Activated CD8-positive, alpha-beta memory T cell treated with anti-CD3 and anti-CD28 coated beads, Interleukin-2, amount 50 U/mL, for 24 hours (primary cell): ENCODE measurements around the gene THUMPD3.
A peak's percentile ranks its signal among the peaks of the same experiment; 100 is the strongest.

Experiments
- DNase-seq: peaks from one replicate; pipeline ENCODE4 v3.0.0-alpha.2; 2020; ENCODE audit errors: extremely low read depth

The THUMPD3 gene

GRCh38 chr3:9362731-9363530, at the start of gene THUMPD3:
TSS of gene THUMPD3 (plus strand) at chr3:9363054. CDS start at chr3:9365069, 2,015 bp downstream.
- peak; percentile 87 for DNase-seq

- no peak for DNase-seq
Observed at GRCh38 chr3:9314796-9315195, 48.1 kb upstream of the THUMPD3 start.

DNA sequence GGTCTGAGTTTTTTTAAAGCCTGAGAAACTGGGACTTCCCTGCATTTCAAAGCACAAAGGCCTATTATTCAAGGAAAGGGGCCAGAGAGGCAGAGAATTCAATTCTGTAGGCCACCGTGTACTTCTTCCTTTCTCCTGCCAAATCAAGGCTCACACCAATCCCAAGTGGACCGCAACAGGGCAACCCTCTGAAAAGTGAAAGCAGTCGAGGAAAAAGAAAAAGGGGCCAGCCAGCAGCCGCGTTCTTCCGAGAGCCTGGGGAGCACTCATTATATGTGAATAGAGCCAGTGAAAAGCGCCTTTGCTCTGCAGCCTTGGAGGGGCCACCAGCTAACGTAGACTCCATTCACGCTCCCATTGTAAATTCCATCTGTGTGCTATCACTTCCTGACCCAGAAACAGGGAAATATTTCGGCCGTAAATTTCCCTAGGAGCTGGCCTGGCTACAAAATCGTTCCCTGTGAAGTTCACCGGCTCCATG, 45.9 kb upstream of the THUMPD3 start:
- no peak for DNase-seq

- no peak for DNase-seq
Observed at GRCh38 chr3:9322780-9323179, 40.1 kb upstream of the THUMPD3 start.

DNA sequence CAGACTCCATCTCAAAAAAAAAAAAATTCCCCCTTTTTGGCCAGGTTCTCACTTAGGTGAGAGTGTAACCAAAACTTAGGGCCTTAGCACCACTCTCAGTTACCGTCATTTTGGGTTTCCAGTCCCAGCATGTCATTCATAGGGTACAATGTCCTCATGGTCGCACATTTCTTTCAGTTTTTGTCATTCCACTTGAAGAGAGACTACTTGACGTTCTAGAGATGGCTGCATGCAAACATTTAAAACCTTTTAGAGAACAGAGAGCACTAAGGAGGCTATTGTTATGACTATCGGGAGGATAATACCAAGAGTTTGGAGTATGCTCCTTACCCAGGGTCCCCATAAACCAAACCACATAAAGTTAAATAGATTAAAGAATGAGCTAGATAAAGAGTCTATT, 37.9 kb upstream of the THUMPD3 start:
- no peak for DNase-seq

GRCh38 chr3:9327578-9327977, 35.3 kb upstream of the THUMPD3 start:
- DNase-seq = no peak

DNA sequence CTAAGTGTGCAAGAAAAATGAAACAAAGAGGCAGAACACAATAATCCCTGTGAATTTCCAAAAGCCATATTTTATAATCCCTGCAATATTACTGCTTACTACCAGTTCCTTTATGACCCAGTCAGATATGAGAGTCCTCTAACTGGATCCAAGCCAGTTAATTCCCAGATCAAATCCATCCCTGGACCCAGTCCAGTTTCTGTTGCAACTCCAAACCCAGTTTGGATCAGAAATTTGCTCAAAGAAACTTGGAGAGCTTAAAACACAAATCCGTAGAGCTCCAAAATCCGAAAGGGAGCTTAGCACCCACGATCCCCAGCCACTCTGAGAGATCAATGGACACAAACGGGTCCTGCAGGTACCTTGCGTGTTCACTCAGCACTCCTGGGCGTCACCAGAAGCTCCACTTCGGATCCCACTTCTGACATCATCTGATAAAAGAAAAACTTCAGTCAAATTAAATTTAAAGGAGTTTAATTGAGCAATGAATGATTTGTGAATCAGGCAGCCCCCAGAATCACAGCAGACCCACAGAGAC, 32.6 kb upstream of the THUMPD3 start:
- no peak for DNase-seq

GRCh38 chr3:9331171-9331570, 31.7 kb upstream of the THUMPD3 start:
- DNase-seq = no peak

- no peak for DNase-seq
Observed at GRCh38 chr3:9332250-9333030, 30.4 kb upstream of the THUMPD3 start.

- DNase-seq = no peak
Observed at GRCh38 chr3:9339761-9340471, 22.9 kb upstream of the THUMPD3 start.

DNA sequence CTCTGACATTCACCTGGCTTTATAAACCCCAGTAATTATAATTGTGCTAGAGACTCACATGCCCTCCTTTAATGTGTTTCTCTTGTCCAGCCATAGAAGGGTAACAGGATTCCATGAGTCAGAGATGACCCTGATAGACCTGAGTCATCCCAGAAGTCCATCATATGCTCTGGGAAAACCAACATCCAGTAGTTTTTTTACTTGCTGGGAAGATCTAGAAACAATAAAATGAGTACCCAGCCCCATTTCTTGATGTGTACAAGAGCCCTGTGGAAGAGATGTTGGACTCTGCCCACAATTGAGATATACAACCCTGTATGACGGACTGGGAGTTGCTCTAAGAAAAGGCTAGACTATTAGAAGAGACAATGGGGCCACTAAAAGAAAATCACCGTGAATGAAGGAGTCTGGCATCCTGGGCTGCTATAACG, 22.4 kb upstream of the THUMPD3 start:
- DNase-seq = no peak

DNA sequence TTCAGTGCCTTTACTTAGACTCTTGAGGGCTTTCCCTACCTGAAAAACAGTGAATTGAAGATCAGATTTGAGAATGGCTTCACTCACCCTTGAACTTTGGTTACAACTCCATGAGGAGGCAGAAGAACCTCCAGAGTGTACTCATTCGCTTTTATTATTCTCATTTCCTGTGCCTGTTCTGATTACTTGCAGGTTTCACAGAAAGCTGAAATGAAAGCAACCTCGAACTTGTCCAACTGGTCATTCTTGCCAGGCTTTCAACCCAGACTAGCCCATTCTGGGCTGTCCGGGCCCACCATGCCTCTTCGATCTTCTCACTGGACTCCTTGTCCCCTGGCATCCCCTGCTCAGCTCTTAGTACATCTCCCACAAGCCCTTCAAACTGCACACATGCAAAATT, 20.2 kb upstream of the THUMPD3 start:
- no peak for DNase-seq

- DNase-seq = no peak
Observed at GRCh38 chr3:9343115-9343514, 19.7 kb upstream of the THUMPD3 start.

GRCh38 chr3:9345041-9345440, 17.8 kb upstream of the THUMPD3 start:
- DNase-seq = no peak

- DNase-seq = no peak
Observed at GRCh38 chr3:9346141-9346540, 16.7 kb upstream of the THUMPD3 start.

DNA sequence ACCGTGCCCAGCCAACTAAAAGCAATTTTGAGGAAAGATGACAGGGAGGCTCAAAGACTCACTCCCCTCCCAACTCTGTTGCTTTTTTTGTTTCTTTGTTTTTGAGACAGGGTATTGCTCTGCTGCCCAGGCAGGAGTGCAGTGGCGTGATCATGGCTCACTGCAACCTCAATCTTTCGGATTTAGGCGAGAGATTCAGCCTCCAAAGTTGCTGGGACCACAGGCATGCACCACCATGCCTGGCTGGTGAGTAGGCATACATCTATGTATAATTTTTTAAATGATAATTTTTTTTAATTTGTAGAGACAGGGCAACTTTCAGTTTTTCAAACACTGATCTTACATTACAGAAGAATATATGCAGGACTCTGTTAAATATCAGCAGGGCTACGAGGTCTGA, 15.8 kb upstream of the THUMPD3 start:
- DNase-seq = no peak

DNA sequence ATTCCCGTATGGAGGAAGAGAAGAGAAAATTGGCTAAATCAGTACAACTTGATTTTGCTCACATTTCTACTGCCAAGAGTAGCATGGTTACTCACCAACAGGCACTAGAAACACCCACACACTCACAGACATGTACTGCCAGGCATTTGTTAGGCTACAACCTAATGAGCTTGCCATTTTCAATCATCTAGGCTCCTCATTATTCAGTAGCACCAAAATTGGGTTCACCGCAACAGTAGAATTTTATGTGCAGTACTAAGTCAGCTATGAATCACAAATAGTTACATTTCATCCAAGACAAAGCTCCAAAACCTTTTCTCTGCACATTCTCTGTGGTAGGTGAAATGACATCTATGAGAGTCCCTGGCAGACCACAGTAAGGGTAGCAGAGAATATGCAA, 15.0 kb upstream of the THUMPD3 start:
- no peak for DNase-seq

GRCh38 chr3:9349321-9350117, 13.3 kb upstream of the THUMPD3 start:
- no peak for DNase-seq

DNA sequence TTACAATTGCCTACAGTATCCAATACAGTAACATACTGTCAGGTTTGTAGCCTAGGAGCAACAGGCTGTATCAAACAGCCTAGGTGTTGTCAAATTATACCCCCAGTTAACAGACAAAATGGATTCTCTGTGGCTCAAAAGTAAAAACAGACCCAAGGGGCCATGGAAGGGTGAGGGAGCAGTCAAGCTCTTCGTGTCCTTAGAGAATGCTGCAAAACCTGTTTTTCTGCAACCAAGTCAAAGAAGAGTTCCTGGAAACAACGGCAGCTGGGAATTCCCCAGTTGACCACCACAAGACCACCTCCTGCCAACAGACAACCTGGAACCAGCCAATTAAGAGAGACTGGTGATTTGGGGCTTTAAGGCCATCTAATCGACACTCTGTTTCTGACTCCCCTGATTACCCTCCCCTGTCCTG, 11.1 kb upstream of the THUMPD3 start:
- no peak for DNase-seq

- DNase-seq = no peak
Observed at GRCh38 chr3:9352917-9353752, 9.7 kb upstream of the THUMPD3 start.
